WTC11 (cell line): ENCODE data around the gene KIF21B. TPM values are rescaled to one million over a fixed set of nuclear protein-coding genes. Genes with fewer than 3 reads are reported as not detected.

Experiments
- ATAC-seq: fragments of 200-7000 bp; cut with Tn5 transposase; 2 replicates; pipeline ENCODE4 v1.10.0; 2021; ENCODE audit warnings: mild to moderate bottlenecking, moderate library complexity
- CTCF ChIA-PET: fragments of 300-600 bp; sonication (Branson Sonifier 250); formaldehyde crosslinking; loops from one replicate; lab custom pipeline; 2021; ENCODE audit warnings: antibody characterized with exemption; lab: Charles Lee
- POLR2A ChIA-PET: fragments of 350-600 bp; sonication (Branson Sonifier 250); formaldehyde crosslinking; loops from one replicate; lab custom pipeline; 2021; ENCODE audit warnings: antibody characterized with exemption; lab: Charles Lee
- DNase-seq: peaks from one replicate; pipeline ENCODE4 v3.0.0; 2021; ENCODE audit warnings: low spot score
- H3K27ac Mint-ChIP-seq: 2 replicates; pipeline ENCODE4 v1.8.0; 2021; ENCODE audit warnings: mixed read lengths
- H3K27me3 Mint-ChIP-seq: 2 replicates; pipeline ENCODE4 v1.8.0; 2021; ENCODE audit warnings: low read depth, mild to moderate bottlenecking, moderate library complexity, mixed read lengths
- H3K36me3 Mint-ChIP-seq: 2 replicates; pipeline ENCODE4 v1.8.0; 2021; ENCODE audit warnings: mixed read lengths
- H3K4me1 Mint-ChIP-seq: 2 replicates; pipeline ENCODE4 v1.8.0; 2022; ENCODE audit warnings: mixed read lengths
- H3K4me3 Mint-ChIP-seq: 2 replicates; pipeline ENCODE4 v1.8.0; 2021; ENCODE audit warnings: mild to moderate bottlenecking, moderate library complexity, mixed read lengths
- H3K9me3 Mint-ChIP-seq: 2 replicates; pipeline ENCODE4 v1.8.0; 2021; ENCODE audit warnings: mixed read lengths
- CREM ChIP-seq: sonication (generic); formaldehyde crosslinking; IDR thresholded peaks from 2 replicates; pipeline ENCODE4 v1.8.1; 2022; ENCODE audit warnings: mild to moderate bottlenecking, missing genetic modification reagents, moderate library complexity
- ELF4 ChIP-seq: sonication (generic); formaldehyde crosslinking; IDR thresholded peaks from 2 replicates; pipeline ENCODE4 v1.8.1; 2022; ENCODE audit warnings: low read depth, mild to moderate bottlenecking, moderate library complexity, missing genetic modification reagents
- EMX1 ChIP-seq: fragments of 250-450 bp; sonication (Bioruptor Pico); IDR thresholded peaks from 2 replicates; pipeline ENCODE4 v1.8.0; 2021; ENCODE audit warnings: mild to moderate bottlenecking
- ETV6 ChIP-seq: sonication (generic); formaldehyde crosslinking; IDR thresholded peaks from 2 replicates; pipeline ENCODE4 v1.8.1; 2022; ENCODE audit warnings: mild to moderate bottlenecking, missing genetic modification reagents
- NFATC4 ChIP-seq: fragments of 250-450 bp; sonication (Bioruptor Pico); IDR thresholded peaks from 2 replicates; pipeline ENCODE4 v1.9.0; 2021; ENCODE audit warnings: mild to moderate bottlenecking
- OVOL2 ChIP-seq: fragments of 250-450 bp; sonication (Bioruptor Pico); IDR thresholded peaks from 2 replicates; pipeline ENCODE4 v1.9.0; 2021; ENCODE audit warnings: mild to moderate bottlenecking, borderline replicate concordance
- ZNF396 ChIP-seq: fragments of 250-450 bp; sonication (Bioruptor Pico); IDR thresholded peaks from 2 replicates; pipeline ENCODE4 v1.8.0; 2021; ENCODE audit warnings: mild to moderate bottlenecking, moderate library complexity, borderline replicate concordance
- ZNF416 ChIP-seq: fragments of 250-450 bp; sonication (Bioruptor Pico); IDR thresholded peaks from 2 replicates; pipeline ENCODE4 v1.9.0; 2021; ENCODE audit warnings: mild to moderate bottlenecking, inconsistent platforms
- total RNA-seq: library from RNA; stranded (reverse); gene quantifications from 3 replicates; pipeline ENCODE4 v1.2.3, GENCODE V29; 2021
- TF ChIP-seq, protein P1 (sequence below): sonication (generic); formaldehyde crosslinking; IDR thresholded peaks from 2 replicates; pipeline ENCODE4 v1.8.0; 2022; ENCODE audit warnings: mild to moderate bottlenecking, missing genetic modification reagents
- TF ChIP-seq, protein P2 (sequence below): sonication (generic); formaldehyde crosslinking; IDR thresholded peaks from 2 replicates; pipeline ENCODE4 v1.8.1; 2023; ENCODE audit warnings: mild to moderate bottlenecking, moderate library complexity, missing genetic modification reagents
- TF ChIP-seq, protein P3 (sequence below): sonication (generic); formaldehyde crosslinking; IDR thresholded peaks from 2 replicates; pipeline ENCODE4 v1.8.0; 2022; ENCODE audit warnings: missing genetic modification reagents
- TF ChIP-seq, protein P4 (sequence below): sonication (generic); formaldehyde crosslinking; IDR thresholded peaks from 2 replicates; pipeline ENCODE4 v1.8.0; 2022; ENCODE audit warnings: mild to moderate bottlenecking, missing genetic modification reagents
- TF ChIP-seq, protein P5 (sequence below): sonication (generic); formaldehyde crosslinking; IDR thresholded peaks from 2 replicates; pipeline ENCODE4 v1.8.0; 2022; ENCODE audit warnings: mild to moderate bottlenecking, missing genetic modification reagents
- TF ChIP-seq, protein P6 (sequence below): sonication (generic); formaldehyde crosslinking; conservative IDR thresholded peaks from 2 replicates; pipeline ENCODE4 v1.8.1; 2022; ENCODE audit warnings: mild to moderate bottlenecking, missing genetic modification reagents

KIF21B gene
- total RNA-seq, 1 experiment from 2014 or later, result 19.4 TPM

DNA sequence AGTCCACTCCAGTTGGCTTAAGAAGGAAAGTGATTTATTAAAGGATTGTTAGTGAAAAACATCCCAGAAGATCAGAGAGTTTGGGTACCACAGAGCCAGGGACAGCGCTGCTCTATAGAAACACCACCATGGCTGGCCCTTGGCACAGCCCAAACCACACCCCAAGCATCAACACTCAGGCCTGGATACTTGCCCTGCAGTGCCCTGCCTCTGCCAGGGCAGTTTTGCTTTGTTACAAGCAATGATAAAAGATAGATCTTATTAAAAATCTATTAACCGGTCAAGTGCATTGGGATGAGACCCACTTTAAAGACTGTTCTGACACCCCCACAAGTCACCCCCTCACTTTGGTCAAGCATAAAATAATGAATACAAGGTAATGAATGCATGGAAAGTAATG, 56.6 kb downstream of the KIF21B start:
- H3K4me3 Mint-ChIP-seq, result no peak overlapping the region
- H3K27ac Mint-ChIP-seq, result no peak overlapping the region
- H3K9me3 Mint-ChIP-seq, result no peaks in the 10 kb centered on the region
- DNase-seq (no peak), ATAC-seq (no peak)
- H3K4me1 Mint-ChIP-seq, result no peaks in the 10 kb centered on the region
- no peaks in the 10 kb centered on the region for H3K36me3 Mint-ChIP-seq
- POLR2A ChIA-PET, result no interaction called here
- TF ChIP-seq NFATC4 (CRISPR knock-in tag), result no peak
- TF ChIP-seq EMX1 (CRISPR knock-in tag), result no peak
- CTCF ChIA-PET, result interaction anchor here (2.2 kb wide), 1 partner anchor 13 kb away, joined by 6 read pairs; no protein-coding TSS in a partner anchor
- no peaks in the 10 kb centered on the region; the same call in 1 of the 2 replicates for H3K27me3 Mint-ChIP-seq

DNA sequence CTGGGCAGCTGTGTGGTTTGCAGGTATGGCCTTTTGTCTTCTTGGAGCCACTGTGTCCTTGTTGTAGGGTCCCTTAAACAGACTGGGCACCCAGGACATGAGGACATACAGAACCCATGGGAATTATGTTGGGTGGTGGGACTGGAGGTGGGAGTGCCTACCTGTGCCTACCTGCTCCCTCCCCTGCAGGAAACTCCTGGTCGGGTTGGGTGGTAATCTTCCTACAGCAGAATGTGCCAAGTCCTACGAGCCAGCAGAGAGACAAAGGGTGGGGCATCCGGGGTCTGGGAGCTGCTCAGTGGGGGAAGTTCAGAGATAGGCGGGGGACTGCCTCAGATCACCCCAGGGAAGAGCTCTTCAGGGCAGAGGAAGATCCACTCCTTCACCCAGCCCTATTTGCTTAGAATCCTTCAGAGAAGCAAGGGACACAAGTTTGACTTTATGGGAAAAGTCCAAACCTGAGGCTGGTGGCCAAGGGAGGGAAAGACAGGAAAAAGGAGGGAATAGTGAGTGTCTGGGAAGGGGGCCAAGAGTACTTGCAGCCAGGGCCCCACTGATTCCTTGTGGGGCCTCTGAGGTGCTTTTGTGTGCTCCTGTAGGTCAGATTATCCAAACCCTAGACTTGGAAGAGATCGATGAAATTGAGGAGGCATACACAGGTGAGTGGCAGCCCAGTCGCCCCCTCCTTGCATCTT, 58.3 kb downstream of the KIF21B start:
- POLR2A ChIA-PET, result interaction anchor here (0.7 kb wide), 1 partner anchor 432 kb away, joined by 3 read pairs; no protein-coding TSS in a partner anchor
- Mint-ChIP-seq H3K27me3 (peaks cover 2% of the 10 kb centered on the region; the same call in 1 of the 2 replicates), H3K4me1 (no peaks in the 10 kb centered on the region), H3K9me3 (no peaks in the 10 kb centered on the region), H3K27ac (no peak overlapping the region), H3K36me3 (no peaks in the 10 kb centered on the region), H3K4me3 (no peak overlapping the region)
- DNase-seq (no peak), ATAC-seq (no peak)
- CTCF ChIA-PET, result interaction anchor here (1.2 kb wide), 1 partner anchor 15 kb away, joined by 3 read pairs; no protein-coding TSS in a partner anchor
- TF ChIP-seq, protein P1, sequence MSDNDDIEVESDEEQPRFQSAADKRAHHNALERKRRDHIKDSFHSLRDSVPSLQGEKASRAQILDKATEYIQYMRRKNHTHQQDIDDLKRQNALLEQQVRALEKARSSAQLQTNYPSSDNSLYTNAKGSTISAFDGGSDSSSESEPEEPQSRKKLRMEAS (CRISPR knock-in tag), result no peak
- TF ChIP-seq, protein P2, sequence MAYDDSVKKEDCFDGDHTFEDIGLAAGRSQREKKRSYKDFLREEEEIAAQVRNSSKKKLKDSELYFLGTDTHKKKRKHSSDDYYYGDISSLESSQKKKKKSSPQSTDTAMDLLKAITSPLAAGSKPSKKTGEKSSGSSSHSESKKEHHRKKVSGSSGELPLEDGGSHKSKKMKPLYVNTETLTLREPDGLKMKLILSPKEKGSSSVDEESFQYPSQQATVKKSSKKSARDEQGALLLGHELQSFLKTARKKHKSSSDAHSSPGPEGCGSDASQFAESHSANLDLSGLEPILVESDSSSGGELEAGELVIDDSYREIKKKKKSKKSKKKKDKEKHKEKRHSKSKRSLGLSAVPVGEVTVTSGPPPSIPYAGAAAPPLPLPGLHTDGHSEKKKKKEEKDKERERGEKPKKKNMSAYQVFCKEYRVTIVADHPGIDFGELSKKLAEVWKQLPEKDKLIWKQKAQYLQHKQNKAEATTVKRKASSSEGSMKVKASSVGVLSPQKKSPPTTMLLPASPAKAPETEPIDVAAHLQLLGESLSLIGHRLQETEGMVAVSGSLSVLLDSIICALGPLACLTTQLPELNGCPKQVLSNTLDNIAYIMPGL (CRISPR knock-in tag), result no peak
- TF ChIP-seq ELF4 (no peak), EMX1 (CRISPR knock-in tag) (no peak), ZNF416 (CRISPR knock-in tag) (no peak), ETV6 (CRISPR knock-in tag) (no peak), OVOL2 (no peak), CREM (no peak), ZNF396 (CRISPR knock-in tag) (no peak)
- TF ChIP-seq, protein P3, sequence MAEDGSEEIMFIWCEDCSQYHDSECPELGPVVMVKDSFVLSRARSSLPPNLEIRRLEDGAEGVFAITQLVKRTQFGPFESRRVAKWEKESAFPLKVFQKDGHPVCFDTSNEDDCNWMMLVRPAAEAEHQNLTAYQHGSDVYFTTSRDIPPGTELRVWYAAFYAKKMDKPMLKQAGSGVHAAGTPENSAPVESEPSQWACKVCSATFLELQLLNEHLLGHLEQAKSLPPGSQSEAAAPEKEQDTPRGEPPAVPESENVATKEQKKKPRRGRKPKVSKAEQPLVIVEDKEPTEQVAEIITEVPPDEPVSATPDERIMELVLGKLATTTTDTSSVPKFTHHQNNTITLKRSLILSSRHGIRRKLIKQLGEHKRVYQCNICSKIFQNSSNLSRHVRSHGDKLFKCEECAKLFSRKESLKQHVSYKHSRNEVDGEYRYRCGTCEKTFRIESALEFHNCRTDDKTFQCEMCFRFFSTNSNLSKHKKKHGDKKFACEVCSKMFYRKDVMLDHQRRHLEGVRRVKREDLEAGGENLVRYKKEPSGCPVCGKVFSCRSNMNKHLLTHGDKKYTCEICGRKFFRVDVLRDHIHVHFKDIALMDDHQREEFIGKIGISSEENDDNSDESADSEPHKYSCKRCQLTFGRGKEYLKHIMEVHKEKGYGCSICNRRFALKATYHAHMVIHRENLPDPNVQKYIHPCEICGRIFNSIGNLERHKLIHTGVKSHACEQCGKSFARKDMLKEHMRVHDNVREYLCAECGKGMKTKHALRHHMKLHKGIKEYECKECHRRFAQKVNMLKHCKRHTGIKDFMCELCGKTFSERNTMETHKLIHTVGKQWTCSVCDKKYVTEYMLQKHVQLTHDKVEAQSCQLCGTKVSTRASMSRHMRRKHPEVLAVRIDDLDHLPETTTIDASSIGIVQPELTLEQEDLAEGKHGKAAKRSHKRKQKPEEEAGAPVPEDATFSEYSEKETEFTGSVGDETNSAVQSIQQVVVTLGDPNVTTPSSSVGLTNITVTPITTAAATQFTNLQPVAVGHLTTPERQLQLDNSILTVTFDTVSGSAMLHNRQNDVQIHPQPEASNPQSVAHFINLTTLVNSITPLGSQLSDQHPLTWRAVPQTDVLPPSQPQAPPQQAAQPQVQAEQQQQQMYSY, result no peak
- TF ChIP-seq, protein P4, sequence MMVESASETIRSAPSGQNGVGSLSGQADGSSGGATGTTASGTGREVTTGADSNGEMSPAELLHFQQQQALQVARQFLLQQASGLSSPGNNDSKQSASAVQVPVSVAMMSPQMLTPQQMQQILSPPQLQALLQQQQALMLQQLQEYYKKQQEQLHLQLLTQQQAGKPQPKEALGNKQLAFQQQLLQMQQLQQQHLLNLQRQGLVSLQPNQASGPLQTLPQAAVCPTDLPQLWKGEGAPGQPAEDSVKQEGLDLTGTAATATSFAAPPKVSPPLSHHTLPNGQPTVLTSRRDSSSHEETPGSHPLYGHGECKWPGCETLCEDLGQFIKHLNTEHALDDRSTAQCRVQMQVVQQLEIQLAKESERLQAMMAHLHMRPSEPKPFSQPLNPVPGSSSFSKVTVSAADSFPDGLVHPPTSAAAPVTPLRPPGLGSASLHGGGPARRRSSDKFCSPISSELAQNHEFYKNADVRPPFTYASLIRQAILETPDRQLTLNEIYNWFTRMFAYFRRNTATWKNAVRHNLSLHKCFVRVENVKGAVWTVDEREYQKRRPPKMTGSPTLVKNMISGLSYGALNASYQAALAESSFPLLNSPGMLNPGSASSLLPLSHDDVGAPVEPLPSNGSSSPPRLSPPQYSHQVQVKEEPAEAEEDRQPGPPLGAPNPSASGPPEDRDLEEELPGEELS (CRISPR knock-in tag), result no peak
- TF ChIP-seq, protein P5, sequence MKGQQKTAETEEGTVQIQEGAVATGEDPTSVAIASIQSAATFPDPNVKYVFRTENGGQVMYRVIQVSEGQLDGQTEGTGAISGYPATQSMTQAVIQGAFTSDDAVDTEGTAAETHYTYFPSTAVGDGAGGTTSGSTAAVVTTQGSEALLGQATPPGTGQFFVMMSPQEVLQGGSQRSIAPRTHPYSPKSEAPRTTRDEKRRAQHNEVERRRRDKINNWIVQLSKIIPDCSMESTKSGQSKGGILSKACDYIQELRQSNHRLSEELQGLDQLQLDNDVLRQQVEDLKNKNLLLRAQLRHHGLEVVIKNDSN, result no peak
- TF ChIP-seq, protein P6, sequence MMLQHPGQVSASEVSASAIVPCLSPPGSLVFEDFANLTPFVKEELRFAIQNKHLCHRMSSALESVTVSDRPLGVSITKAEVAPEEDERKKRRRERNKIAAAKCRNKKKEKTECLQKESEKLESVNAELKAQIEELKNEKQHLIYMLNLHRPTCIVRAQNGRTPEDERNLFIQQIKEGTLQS, result no peak
